Inflammatory macrophage treated with lipopolysaccharide for 1 hour (primary cell): Measurements from ENCODE around the gene TTLL10.

Experiments
- DNase-seq, 2 donors: peaks; one replicate each; pipeline ENCODE4 v3.0.0-alpha.2; 2020 to 2022

The TTLL10 gene

GRCh38 chr1:1237874-1238701 is 64.4 kb downstream of the TTLL10 start:
- DNase-seq, result no peak

GRCh38 chr1:1238702-1239178 is 65.1 kb downstream of the TTLL10 start:
- DNase-seq, result no peak

GRCh38 chr1:1239227-1239613 is 65.5 kb downstream of the TTLL10 start:
- DNase-seq, result no peak

GRCh38 chr1:1239614-1240347 is 66.1 kb downstream of the TTLL10 start:
- no peak for DNase-seq

GRCh38 chr1:1240348-1240732 is 66.7 kb downstream of the TTLL10 start:
- DNase-seq, result no peak

- no peak for DNase-seq
Measured at GRCh38 chr1:1240822-1241587, 67.3 kb downstream of the TTLL10 start.

GRCh38 chr1:1241588-1242219 is 68.0 kb downstream of the TTLL10 start:
- no peak for DNase-seq

- DNase-seq, result no peak
Measured at GRCh38 chr1:1242461-1243265, 69.0 kb downstream of the TTLL10 start.

- DNase-seq, result no peak
Measured at GRCh38 chr1:1243266-1243660, 69.6 kb downstream of the TTLL10 start.

- DNase-seq, result no peak
Measured at GRCh38 chr1:1243807-1244191, 70.1 kb downstream of the TTLL10 start.

- DNase-seq, result no peak
Measured at GRCh38 chr1:1244192-1244811, 70.6 kb downstream of the TTLL10 start.

GRCh38 chr1:1245178-1245816 is 71.6 kb downstream of the TTLL10 start:
- DNase-seq, result no peak

GRCh38 chr1:1245817-1246576 is 72.3 kb downstream of the TTLL10 start:
- DNase-seq, result no peak

- DNase-seq, result no peak
Measured at GRCh38 chr1:1246577-1247340, 73.1 kb downstream of the TTLL10 start, which contains the start of gene C1QTNF12. C1QTNF12 (minus strand) TSS chr1:1246722; CDS start chr1:1246690, 32 bp downstream.

- DNase-seq, result no peak
Measured at GRCh38 chr1:1247341-1247913, 73.7 kb downstream of the TTLL10 start.
